Kidney epithelial cell (primary cell): ENCODE measurements around the gene ARHGAP22. TPM values are rescaled to one million over a fixed set of nuclear protein-coding genes. Genes with fewer than 3 reads are reported as not detected.

Experiments
- DNase-seq: peaks from one replicate; pipeline ENCODE4 v3.0.0-alpha.2; 2010; ENCODE audit warnings: low read depth
- H3K27me3 ChIP-seq: 2 replicates; pipeline ENCODE4 v1.6.0; 2011; ENCODE audit warnings: low read length; ENCODE audit not compliant: control insufficient read depth, insufficient read depth
- H3K36me3 ChIP-seq: 2 replicates; pipeline ENCODE4 v1.5.1; 2011; ENCODE audit warnings: low read length; ENCODE audit not compliant: control insufficient read depth, insufficient read depth
- H3K4me3 ChIP-seq: 2 replicates; pipeline ENCODE4 v1.5.1; 2011; ENCODE audit warnings: low read depth, mild to moderate bottlenecking, control low read depth, low read length
- total RNA-seq: library from RNA; depleted of rRNA; stranded (reverse); fragments of >200 nt; gene quantifications from 2 replicates; pipeline ENCODE4 v1.2.3, GENCODE V29; 2015
- TF ChIP-seq, protein P1 (sequence below): IDR thresholded peaks from 2 replicates; pipeline ENCODE4 v1.5.1; 2011; ENCODE audit warnings: mild to moderate bottlenecking, moderate library complexity, low read length, control low read depth, inconsistent platforms; ENCODE audit not compliant: insufficient read depth, poor library complexity, severe bottlenecking

ARHGAP22 gene
- total RNA-seq, 1 donor from 2014 or later = 7.0 TPM

DNA sequence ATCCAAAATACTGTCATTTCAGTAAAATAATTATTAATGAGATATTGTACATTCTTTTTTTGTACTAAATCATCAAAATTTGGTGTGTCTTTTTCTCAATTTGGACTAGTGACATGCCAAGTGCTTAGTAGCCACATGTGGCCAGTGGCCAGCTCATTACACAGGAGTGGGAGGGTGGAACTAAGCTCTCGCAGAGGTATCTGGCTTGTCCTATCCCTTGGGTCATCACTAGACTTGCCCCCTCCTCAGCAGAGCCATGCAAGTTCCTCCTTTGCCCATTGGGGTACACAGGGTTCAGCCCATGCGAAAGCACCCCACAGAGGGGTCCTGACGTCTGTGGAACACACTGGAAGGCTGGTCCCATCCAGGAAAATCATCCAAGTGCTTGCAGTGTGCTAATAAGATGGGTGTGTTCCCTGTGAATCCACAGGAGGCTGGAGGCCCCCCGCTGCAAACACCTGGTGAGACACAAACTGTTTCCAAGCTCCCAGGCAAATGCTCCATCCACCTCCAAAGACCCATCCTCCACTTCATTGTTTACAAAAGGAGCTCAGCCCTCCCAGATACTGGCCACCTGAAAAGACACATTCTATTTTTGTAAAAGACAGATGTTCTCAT lies 1.3 kb downstream of the ARHGAP22 start:
- H3K4me3 ChIP-seq = peak overlapping the region; percentile 62
- H3K27me3 ChIP-seq = no peaks in the 10 kb centered on the region
- H3K36me3 ChIP-seq = no peaks in the 10 kb centered on the region
- TF ChIP-seq, protein P1, sequence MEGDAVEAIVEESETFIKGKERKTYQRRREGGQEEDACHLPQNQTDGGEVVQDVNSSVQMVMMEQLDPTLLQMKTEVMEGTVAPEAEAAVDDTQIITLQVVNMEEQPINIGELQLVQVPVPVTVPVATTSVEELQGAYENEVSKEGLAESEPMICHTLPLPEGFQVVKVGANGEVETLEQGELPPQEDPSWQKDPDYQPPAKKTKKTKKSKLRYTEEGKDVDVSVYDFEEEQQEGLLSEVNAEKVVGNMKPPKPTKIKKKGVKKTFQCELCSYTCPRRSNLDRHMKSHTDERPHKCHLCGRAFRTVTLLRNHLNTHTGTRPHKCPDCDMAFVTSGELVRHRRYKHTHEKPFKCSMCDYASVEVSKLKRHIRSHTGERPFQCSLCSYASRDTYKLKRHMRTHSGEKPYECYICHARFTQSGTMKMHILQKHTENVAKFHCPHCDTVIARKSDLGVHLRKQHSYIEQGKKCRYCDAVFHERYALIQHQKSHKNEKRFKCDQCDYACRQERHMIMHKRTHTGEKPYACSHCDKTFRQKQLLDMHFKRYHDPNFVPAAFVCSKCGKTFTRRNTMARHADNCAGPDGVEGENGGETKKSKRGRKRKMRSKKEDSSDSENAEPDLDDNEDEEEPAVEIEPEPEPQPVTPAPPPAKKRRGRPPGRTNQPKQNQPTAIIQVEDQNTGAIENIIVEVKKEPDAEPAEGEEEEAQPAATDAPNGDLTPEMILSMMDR = no peak
- DNase-seq = no peak

DNA sequence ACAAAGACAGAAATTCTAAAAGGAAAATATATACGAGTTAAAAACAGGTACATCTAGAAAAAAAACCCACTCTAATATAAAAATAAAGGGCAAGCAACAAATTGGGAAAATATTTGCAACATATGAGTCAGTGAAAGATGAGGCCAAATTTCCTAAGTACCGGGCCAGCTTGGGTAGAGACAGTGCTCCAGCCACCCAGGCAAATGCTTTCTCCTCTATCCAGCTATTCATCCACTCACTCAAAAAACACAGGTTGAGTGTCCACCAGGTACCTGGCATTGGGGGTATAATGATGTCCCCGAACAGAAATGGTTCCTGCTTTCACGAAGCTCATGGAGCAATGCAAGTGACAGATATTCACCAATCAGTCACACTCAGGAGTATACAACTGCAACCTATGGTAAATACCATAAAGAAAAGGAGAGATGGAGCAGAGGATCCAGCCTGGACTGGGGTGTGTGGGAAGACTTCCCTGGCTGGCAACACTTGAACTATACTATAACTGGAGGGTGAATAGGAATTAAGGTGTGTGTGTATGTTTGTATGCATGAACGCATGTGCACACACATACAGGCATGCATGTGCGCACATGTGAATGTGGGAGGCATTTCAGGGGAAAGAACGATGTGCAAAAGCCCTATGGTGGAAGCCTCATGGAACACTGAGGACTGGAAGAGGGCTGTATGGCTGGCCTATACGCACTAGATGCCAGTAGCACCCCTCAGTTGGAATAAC lies 2.3 kb downstream of the ARHGAP22 start:
- no peak for DNase-seq
- H3K4me3 ChIP-seq = peak overlapping the region; percentile 11
- no peaks in the 10 kb centered on the region for H3K27me3 ChIP-seq
- TF ChIP-seq, protein P1 = no peak
- H3K36me3 ChIP-seq = no peaks in the 10 kb centered on the region

- TF ChIP-seq, protein P1 = no peak
- Histone ChIP-seq H3K4me3 (no peak overlapping the region), H3K36me3 (no peaks in the 10 kb centered on the region), H3K27me3 (no peaks in the 10 kb centered on the region)
- no peak for DNase-seq
Measured at GRCh38 chr10:48601789-48602188, 3.1 kb downstream of the ARHGAP22 start.

DNA sequence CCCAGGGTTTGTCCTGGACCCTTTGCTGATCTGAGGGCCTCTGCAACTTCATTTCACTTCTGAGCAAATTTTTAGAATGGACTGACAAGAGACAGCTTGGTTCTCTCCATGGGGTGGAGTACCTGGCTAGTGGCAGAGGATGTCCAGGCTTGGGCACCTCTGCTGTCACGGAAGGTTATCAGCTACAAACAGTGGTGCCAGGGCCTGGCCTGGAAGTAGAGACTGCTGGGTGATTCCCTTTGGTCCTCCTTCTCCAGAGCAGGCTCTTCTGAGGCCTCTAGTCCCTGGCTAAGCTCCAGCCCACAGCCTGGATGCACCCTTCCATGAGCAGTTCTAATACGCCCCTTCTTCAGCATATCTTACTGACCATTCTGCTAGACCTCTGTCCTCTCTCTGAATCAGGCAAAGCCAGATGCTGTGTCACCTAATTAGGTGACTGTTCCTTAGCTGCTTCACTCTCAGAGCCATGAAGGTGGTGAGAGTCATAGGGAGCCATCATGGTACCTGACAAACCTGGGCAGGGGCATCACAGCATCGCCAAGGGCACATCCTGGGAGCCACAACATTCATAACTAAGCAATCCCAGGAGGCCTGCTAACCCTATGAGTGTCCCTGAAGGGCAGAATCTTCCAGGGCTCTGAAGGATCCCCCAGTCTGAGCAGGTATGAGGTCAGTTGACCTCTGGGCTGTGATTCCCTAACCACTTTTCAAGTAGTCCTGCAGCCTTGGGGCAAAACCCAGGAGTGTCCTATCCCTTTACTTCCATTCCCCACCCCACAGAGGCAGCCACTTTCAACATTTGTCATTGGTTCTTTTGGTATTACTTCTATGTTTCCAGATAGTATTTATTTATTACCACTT lies 4.0 kb downstream of the ARHGAP22 start:
- Histone ChIP-seq H3K36me3 (no peaks in the 10 kb centered on the region), H3K27me3 (no peaks in the 10 kb centered on the region), H3K4me3 (no peak overlapping the region)
- TF ChIP-seq, protein P1 = no peak
- DNase-seq = no peak

- no peak for DNase-seq
- TF ChIP-seq, protein P1 = no peak
- Histone ChIP-seq H3K4me3 (no peak overlapping the region), H3K36me3 (no peaks in the 10 kb centered on the region), H3K27me3 (no peaks in the 10 kb centered on the region)
Measured at GRCh38 chr10:48599830-48600134, 5.1 kb downstream of the ARHGAP22 start.
